Activated CD4-positive, CD25-positive, alpha-beta regulatory T cell treated with anti-CD3 and anti-CD28 coated beads, Interleukin-2, amount 50 U/mL, for 72 hours (primary cell): ENCODE measurements around the gene SRPRB.
"Not testable (repeated sequence)": the region's sequence is repeated elsewhere in the genome, so short reads cannot be mapped to it uniquely, and the experiment has no call there.

Experiments used
- DNase-seq: peaks from one replicate; pipeline ENCODE4 v3.0.0; 2021

The SRPRB gene

DNA sequence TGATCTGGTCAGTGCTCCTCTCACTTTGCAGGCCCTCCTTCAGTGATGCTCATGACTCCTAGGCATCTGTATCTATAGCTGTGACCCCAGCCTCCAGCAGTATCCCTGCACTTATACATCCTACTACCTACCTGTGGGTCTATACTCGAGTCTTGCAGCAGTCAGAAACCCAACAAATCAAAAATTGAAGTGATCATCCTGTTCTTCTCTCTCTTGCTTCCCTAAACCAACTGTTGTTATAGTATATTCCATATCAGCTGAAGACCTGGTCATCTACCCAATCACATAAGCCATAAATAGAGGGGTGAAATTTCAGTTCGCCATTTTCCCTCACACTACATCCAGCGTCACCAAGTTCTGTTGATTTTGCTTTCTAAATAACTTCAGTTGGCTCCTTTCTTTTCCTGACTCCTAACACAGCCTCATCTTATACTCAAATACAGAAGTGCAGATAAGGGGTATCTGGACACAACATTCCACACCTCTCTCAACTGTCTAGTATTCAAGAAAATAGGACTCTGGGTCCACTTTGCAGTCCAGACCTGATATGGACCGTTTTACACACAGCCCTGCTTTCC is 25.9 kb upstream of the SRPRB start:
- DNase-seq = no peak

- not testable (repeated sequence) for DNase-seq
Observed at GRCh38 chr3:133780756-133781155, 24.9 kb upstream of the SRPRB start.

GRCh38 chr3:133781570-133781969 is 24.0 kb upstream of the SRPRB start:
- no peak for DNase-seq

DNA sequence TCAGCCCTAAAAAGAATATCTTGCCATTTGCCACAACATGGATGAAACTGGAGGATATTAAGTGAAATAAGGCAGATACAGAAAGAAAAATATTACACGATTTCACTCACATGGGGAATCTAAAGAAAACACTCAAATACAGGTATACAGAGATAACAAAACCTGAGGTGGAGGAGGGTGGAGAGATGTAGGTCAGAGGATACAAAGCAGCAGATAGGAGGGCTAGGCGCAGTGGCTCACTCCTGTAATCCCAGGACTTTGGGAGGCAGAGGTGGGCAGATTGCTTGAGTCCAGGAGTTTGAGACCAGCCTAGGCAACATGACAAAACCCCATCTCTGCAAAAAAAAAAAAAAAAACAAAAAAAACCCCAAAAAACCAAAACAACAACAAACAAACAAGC is 23.2 kb upstream of the SRPRB start:
- DNase-seq = no peak

GRCh38 chr3:133783762-133784161 is 21.9 kb upstream of the SRPRB start:
- no peak for DNase-seq

DNA sequence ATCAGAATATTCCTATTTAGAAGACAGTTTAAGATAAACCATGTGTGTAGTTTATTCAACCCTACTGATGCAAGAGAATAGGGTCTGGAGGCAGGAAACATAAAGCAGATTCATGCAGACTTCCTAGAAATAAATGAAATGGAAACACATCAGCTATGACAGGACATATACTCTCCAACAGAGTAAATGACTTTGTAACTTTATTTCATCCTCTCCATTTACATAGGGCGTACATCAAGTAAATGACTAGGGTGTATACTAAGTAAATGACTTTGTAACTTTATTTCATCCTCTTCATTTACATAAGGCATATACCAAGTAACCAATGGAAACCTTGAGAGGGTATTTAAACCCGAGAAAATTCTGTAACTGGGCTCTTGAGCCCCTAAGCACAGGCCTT is 17.6 kb upstream of the SRPRB start:
- DNase-seq = no peak

DNA sequence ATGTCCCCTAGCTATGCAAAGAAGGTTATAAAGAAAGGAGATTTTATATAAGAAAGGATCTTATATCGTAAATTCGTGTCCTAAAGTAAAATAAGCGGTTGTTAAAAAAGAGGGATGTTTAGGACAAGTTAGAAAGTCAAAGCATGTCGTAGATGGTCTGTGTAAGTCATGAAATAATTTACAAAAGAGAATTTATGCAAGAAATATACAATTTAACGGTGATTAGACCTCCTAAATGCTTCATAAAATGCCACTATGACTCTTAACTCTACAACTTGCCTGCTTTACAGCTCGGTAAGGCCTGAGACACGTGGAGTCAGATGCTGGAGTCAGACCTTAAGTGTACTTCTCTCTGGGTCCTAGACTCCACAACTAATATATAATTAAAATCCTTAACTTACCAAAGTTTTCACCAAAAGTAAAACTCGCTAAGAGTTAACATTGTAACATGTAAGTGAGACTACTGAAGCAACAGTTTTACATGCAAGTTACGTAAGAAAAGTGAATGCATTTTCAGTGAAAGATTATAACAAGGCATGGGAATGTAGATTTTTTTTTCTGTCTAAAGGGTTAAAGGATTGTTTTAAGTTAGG is 13.3 kb upstream of the SRPRB start:
- no peak for DNase-seq

DNA sequence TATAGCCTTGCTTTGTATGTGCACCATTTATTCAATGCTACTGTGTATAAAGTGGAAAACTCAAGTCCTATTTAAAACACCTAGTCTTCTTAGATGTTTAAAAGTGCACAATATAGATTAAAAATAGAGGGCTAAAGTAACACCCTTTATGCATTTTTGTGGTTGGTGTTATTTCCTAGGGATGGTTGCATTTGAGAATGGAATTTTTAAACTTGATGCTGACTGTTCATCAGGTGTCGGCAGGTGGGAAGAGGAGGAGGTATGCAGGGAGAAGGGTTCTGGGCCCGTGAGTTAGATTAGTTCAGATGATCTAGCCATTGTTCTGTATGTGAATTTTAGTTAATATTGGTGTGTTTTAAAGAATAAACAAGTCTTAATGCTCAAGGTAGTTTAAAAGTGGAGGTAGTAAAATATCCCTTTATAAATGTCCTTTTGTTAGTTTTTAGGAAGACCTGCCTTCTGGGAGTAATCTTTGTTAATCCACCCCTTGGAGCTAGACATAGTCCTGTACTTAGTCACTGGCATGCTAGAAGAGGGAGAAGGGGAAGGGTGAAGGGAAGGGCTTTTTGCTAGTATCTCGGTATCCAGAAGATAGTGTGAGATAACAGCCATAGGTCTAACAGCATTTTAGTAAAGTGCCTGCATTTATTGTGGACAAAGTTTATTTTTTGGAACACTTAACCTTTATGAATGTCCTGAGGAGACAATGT is 8.1 kb upstream of the SRPRB start:
- no peak for DNase-seq

GRCh38 chr3:133799794-133800585 is 5.6 kb upstream of the SRPRB start:
- DNase-seq = no peak

- DNase-seq = no peak
Observed at GRCh38 chr3:133803469-133803868, 2.1 kb upstream of the SRPRB start.

DNA sequence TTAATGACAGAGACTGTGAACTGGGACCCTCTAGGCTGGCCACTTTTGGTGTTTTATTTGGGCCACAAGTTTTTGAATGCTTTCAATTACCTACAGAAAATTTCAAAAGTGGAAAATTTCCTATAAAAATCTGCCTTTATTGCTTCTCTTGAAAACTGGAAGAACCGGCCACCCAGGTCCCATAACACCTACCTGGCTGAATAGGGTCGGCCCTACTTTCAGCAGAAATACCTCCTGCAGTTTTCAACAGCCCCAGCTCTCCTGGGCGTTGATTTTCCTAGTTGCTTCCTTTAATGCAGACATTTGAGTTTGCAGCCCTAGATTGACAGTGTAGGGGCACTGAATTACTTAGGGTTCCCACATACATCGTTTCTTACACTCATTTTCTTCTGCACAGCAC is 719 bp upstream of the SRPRB start:
- no peak for DNase-seq

GRCh38 chr3:133805384-133805701 is 272 bp upstream of the SRPRB start:
- DNase-seq = no peak

DNA sequence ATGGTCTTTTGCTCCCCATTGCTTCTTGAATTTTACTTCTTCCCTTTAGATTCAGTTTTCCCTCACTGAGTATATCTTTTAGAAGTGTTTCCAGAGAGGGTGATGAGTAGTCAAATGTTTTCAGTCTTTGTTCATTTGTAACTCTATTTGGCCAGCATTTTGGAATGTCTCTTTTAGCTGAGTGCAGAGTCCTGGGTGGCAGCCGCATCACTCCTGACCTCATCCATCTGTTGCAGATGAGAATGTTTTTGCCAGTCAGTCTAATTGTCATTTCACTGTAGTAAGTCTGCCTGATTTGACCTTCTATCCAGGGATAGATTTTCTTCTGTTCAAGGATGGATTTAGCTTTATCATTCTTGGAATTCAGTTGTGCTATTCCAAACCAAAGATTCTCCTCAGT is 7.3 kb downstream of the SRPRB start:
- DNase-seq = no peak

DNA sequence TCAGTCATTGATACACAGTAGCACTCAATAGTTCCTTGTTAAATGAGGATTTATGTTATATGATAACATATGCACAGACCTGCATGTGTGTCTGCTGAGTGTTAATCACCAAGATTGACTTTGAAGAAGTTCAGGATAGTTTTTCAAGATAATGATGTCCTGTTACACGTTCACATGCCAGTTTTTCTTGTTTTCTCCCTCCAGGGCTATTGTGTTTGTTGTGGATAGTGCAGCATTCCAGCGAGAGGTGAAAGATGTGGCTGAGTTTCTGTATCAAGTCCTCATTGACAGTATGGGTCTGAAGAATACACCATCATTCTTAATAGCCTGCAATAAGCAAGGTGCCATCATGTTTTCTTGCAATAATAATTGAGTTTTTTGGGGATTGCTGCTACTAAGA is 9.8 kb downstream of the SRPRB start:
- DNase-seq = no peak

DNA sequence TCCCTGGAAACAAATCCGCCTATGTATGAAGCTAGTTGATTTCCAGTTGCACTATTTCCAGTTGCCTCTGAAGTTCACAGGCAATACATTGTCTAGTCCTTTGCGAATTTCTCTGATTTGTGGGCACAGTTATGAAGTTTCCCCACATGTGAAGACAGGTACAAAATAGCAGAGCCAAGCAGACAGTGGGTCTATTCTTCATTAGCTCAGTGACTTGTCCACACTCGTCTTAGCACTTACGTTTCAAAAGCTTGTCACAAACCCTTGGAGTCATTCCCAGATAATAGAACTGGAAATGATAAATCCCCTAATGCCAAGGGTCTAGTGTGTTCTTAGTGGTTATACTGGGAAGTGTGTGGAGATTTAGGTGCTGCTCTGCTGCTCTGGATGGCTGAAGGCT is 14.5 kb downstream of the SRPRB start:
- DNase-seq = no peak

DNA sequence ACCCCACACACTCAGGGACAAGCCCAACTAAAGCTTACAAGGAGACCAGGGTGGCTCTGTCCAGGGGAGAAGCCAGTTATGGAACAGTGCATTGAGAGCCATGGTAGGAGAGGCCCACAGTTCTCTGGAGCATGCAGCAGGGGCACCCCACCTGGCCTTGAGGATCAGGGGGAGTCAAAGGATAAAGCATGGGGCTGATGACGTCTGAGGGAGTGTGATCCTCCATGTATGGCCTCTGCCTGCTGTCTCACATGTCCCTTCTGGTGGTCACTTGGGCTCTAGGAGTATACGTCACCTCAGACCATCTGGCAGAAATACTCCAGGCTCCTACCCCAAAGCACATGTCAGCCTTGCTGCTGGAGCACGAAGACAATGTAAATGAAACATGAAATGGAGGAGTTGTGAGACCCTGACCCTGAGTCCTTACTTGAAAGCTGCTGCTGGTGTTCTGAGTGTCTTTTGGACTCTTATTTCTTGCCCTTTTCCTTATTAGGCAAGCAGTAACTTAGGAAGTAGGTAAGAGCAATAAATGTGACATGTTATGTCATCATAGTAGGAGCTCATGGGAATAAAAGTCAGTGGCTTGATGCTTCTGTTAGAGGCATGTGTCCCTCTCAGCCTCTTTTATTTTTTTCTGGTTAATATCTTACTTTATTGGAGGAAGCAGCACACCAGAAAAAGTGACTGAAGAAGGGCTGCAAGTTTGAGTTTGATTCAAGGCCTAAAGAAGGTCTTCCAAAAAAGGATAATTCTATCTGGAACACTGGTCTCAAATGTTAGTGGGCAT is 15.5 kb downstream of the SRPRB start:
- DNase-seq = no peak

DNA sequence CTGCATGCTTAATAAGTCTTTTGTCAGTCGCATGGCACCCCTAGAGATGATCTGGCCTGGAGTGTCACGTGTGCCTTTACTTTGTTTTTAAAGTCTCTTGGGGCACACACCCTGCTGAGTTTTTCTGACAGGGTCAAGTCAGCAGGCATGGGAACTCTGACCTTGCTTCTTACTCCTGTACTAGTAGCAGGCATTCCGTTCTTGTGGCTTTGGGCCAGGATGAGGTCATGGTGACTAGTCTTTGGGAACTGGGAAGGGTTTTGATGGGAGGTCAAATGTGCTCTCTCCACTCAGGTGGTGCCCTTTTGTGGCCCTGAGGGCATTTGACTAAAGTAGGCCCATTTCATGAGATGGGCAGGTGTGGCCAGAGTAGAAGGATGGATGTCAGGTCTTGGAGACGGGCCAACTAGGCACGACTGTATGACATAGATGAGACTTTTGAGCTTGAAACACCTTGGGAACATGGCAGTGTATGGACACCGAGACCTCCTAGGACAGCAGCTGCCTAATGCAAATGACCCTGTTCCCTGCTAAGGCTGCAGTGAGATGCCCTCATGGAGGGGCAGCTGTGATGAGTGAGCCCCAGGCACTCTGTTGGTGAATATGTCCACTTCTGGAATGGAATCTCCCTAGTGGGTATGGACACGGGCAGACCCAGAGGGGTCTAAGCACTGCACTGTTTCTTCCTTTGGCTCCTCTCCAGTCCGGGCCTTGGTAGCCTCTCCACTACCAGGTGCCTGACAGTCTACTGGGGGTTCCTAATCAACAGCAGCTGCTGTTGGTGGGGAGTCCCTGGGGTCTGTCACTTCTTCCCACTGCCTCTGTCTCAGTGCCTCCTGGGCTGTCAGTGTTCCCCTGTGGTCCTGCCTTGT is 16.4 kb downstream of the SRPRB start:
- DNase-seq = no peak

- no peak for DNase-seq
Observed at GRCh38 chr3:133824961-133825485, 19.4 kb downstream of the SRPRB start.

DNA sequence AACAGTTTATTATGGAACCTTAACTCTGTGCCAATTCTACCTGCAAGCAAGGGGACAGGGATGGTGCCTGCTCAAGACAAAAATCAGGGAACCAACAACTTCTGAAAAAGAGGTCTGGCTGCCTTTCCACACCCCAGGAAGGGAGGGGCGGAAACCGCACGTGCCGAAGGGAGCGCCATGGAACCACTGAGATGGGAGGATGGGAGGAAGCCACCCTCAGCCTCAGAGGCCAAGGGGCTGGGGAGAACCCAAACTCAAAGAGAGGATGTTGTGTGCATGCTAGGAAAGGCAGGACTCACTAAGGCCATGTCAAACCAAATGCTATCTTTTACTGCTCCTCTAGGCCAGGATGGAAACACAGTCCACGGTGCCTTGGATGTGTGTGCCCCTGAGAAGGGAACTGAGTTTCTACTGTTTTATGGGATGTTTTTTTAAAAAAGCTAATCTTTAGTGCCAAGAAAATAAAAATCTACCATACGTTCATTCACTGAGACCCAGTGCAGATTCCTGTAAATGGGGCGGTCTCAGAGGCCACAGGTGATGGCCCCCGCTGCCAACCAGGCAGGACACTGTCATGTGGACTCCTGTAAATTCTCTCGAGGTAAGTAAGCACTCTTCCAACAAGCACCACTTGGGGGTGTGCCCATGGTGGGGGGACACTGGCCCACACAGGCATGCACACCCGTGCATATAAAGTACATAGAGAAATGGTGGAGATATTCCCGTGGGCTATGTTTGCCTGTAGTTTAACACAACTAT is 20.5 kb downstream of the SRPRB start:
- no peak for DNase-seq

GRCh38 chr3:133827136-133827535 is 21.5 kb downstream of the SRPRB start:
- no peak for DNase-seq

DNA sequence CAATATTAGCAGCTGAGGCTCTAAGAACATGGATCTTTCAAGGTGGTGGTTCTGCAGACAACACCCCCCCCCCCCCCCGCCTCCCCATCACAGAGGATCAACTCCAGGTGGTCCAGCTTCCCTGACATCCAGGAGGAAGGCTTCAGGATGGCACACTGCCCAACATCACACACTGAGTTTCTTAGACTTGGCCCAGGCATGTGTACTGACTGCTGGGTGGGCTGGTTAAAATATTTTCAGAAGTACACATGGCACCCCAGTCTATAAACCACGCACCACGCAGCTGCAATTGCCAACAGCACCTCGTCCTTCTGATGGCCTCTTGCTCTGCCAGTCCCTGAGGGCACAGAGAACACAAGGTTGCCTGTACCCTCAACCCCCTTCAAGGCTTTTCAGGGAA is 22.1 kb downstream of the SRPRB start:
- no peak for DNase-seq
